Spinal cord (tissue), 10 donors: ENCODE data around the gene FAM168B. TPM values are rescaled to one million over a fixed set of nuclear protein-coding genes. Genes with fewer than 3 reads are reported as not detected.
A peak's percentile ranks its signal among the peaks of the same experiment; 100 is the strongest.

ENCODE experiments used
- DNase-seq, 6 donors: peaks; one replicate each; pipeline versions ENCODE4 v3.0.0 to v3.0.0-alpha.2; 2013 to 2015; ENCODE audit warnings: low spot score in 6 of 6, low read depth in 4 of 6
- H3K27ac ChIP-seq: one replicate; pipeline ENCODE4 v1.5.1; 2013; ENCODE audit warnings: low read depth, low read length, control low read depth
- H3K27me3 ChIP-seq: one replicate; pipeline ENCODE4 v1.6.1; 2013; ENCODE audit warnings: low read length; ENCODE audit not compliant: control insufficient read depth, insufficient read depth
- H3K36me3 ChIP-seq: one replicate; pipeline ENCODE4 v1.6.1; 2013; ENCODE audit warnings: low read length; ENCODE audit not compliant: control insufficient read depth, insufficient read depth
- H3K4me1 ChIP-seq: one replicate; pipeline ENCODE4 v1.6.1; 2013; ENCODE audit warnings: low read length; ENCODE audit not compliant: control insufficient read depth, insufficient read depth
- H3K4me3 ChIP-seq: one replicate; pipeline ENCODE4 v1.5.1; 2013; ENCODE audit warnings: low read depth, low read length, control low read depth
- H3K9me3 ChIP-seq: one replicate; pipeline ENCODE4 v1.6.1; 2013; ENCODE audit warnings: low read length; ENCODE audit not compliant: control insufficient read depth, insufficient read depth
- WGBS: methylation state at CpG from one replicate; pipeline ENCODE4 v1.1.5; 2013; ENCODE audit warnings: missing lambda C conversion rate; ENCODE audit not compliant: insufficient coverage; 5-methylcytosine and 5-hydroxymethylcytosine counted together
- polyA plus RNA-seq, 2 donors: library from polyadenylated mRNA; unstranded; fragments of 120-200 nt; gene quantifications; one replicate each; pipeline ENCODE4 v1.2.1, GENCODE V29; 2013; ENCODE audit not compliant: insufficient read length in 2 of 2
- total RNA-seq, 2 donors: library from RNA; depleted of rRNA in 1 of 2; stranded (reverse); fragments of 120-200 nt in 1 of 2; fragments of >200 nt in 1 of 2; gene quantifications; one replicate each; pipeline versions ENCODE4 v1.2.3 to v1.2.4, GENCODE V29; 2013 to 2014
- donor health status: healthy.

Gene FAM168B
- total and polyA plus RNA-seq, 4 donors, result 76.0 to 172 (median 133) TPM

GRCh38 chr2:131105156-131105949, 12.1 kb upstream of the FAM168B start, which contains the start of gene PLEKHB2:
TSS of gene PLEKHB2 (plus strand) at chr2:131105336. CDS start at chr2:131120942, 15,606 bp downstream.
- no peaks in the 10 kb centered on the region for H3K27me3 ChIP-seq
- no peaks in the 10 kb centered on the region for H3K36me3 ChIP-seq
- WGBS, result under 1% methylated on average over 64 of the region's 66 CpGs

GRCh38 chr2:131104487-131105155, 11.4 kb upstream of the FAM168B start:
- H3K4me3 ChIP-seq, result peak overlapping the region; percentile 92
- no peaks in the 10 kb centered on the region for H3K9me3 ChIP-seq
- DNase-seq, result no peak
- H3K27me3 ChIP-seq, result no peaks in the 10 kb centered on the region
- H3K4me1 ChIP-seq, result peaks cover 17% of the 10 kb centered on the region
- peak overlapping the region; percentile 95 for H3K27ac ChIP-seq
- H3K36me3 ChIP-seq, result no peaks in the 10 kb centered on the region
- WGBS, result 4% methylated on average over 10 of the region's 20 CpGs

More at GRCh38 chr2:131105156-131105949, 12.1 kb upstream of the FAM168B start, which contains the start of gene PLEKHB2:
- H3K9me3 ChIP-seq, result no peaks in the 10 kb centered on the region
- peak within 1 kb of the TSS; percentile 95 for H3K27ac ChIP-seq
- H3K4me3 ChIP-seq, result peak within 1 kb of the TSS; percentile 92
- peaks cover 17% of the 10 kb centered on the region for H3K4me1 ChIP-seq
- DNase-seq, result peak; percentile 81 to 97 (median 90)

GRCh38 chr2:131103165-131103564, 9.9 kb upstream of the FAM168B start:
- no CpG with 5 or more reads among the region's 2 CpGs for WGBS
- DNase-seq, result no peak
- no peaks in the 10 kb centered on the region for H3K27me3 ChIP-seq
- H3K36me3 ChIP-seq, result no peaks in the 10 kb centered on the region
- H3K4me1 ChIP-seq, result peaks cover 17% of the 10 kb centered on the region
- H3K4me3 ChIP-seq, result no peak overlapping the region
- H3K9me3 ChIP-seq, result no peaks in the 10 kb centered on the region
- no peak overlapping the region for H3K27ac ChIP-seq

GRCh38 chr2:131094463-131095281, 1.4 kb upstream of the FAM168B start:
- Histone ChIP-seq H3K4me3 (no peak overlapping the region), H3K4me1 (peaks cover 18% of the 10 kb centered on the region), H3K27ac (no peak overlapping the region), H3K27me3 (no peaks in the 10 kb centered on the region), H3K9me3 (no peaks in the 10 kb centered on the region), H3K36me3 (peaks cover 10% of the 10 kb centered on the region)
- WGBS, result 89% methylated on average over 14 of the region's 22 CpGs
- DNase-seq, result peak in 2 of 6 donors; percentile 21 to 35

GRCh38 chr2:131093696-131094462, 619 bp upstream of the FAM168B start:
- DNase-seq, result no peak
- Histone ChIP-seq H3K36me3 (peaks cover 16% of the 10 kb centered on the region), H3K4me1 (peaks cover 18% of the 10 kb centered on the region), H3K27me3 (no peaks in the 10 kb centered on the region), H3K9me3 (no peaks in the 10 kb centered on the region), H3K4me3 (peak overlapping the region; percentile 88), H3K27ac (peak overlapping the region; percentile 98)
- WGBS, result 9% methylated on average over 37 of the region's 37 CpGs

GRCh38 chr2:131092458-131093005, 728 bp downstream of the FAM168B start:
- no peak for DNase-seq
- peaks cover 18% of the 10 kb centered on the region for H3K4me1 ChIP-seq
- WGBS, result 0% methylated on average over 22 of the region's 26 CpGs

GRCh38 chr2:131085646-131086045, 7.6 kb downstream of the FAM168B start:
- H3K4me3 ChIP-seq, result no peak overlapping the region
- H3K4me1 ChIP-seq, result peaks cover under 1% of the 10 kb centered on the region
- no peak for DNase-seq
- H3K27ac ChIP-seq, result no peak overlapping the region
- WGBS, result 29% methylated on average over 1 of the region's 2 CpGs
- peaks cover 35% of the 10 kb centered on the region for H3K36me3 ChIP-seq
- no peaks in the 10 kb centered on the region for H3K9me3 ChIP-seq
- no peaks in the 10 kb centered on the region for H3K27me3 ChIP-seq

More at GRCh38 chr2:131092458-131093005, 728 bp downstream of the FAM168B start:
- Histone ChIP-seq H3K9me3 (no peaks in the 10 kb centered on the region), H3K36me3 (peaks cover 25% of the 10 kb centered on the region), H3K4me3 (peak overlapping the region; percentile 72), H3K27me3 (no peaks in the 10 kb centered on the region), H3K27ac (peak overlapping the region; percentile 75)

GRCh38 chr2:131081190-131081589, 12.1 kb downstream of the FAM168B start:
- H3K4me3 ChIP-seq, result no peak overlapping the region
- no peak overlapping the region for H3K27ac ChIP-seq
- no peaks in the 10 kb centered on the region for H3K9me3 ChIP-seq
- no peak for DNase-seq
- peaks cover 39% of the 10 kb centered on the region for H3K36me3 ChIP-seq
- H3K27me3 ChIP-seq, result no peaks in the 10 kb centered on the region
- no peaks in the 10 kb centered on the region for H3K4me1 ChIP-seq
- WGBS, result 83% methylated on average over 4 of the region's 4 CpGs
